ENCODE measurements around the gene TUBB.
A peak's percentile ranks its signal among the peaks of the same experiment; 100 is the strongest.
"Not testable (repeated sequence)": the region's sequence is repeated elsewhere in the genome, so short reads cannot be mapped to it uniquely, and the experiment has no call there.

The TUBB gene

GRCh38 chr6:30741063-30741779 is 21.1 kb downstream of the TUBB start:
- DNase-seq, result peak; percentile 67

DNA sequence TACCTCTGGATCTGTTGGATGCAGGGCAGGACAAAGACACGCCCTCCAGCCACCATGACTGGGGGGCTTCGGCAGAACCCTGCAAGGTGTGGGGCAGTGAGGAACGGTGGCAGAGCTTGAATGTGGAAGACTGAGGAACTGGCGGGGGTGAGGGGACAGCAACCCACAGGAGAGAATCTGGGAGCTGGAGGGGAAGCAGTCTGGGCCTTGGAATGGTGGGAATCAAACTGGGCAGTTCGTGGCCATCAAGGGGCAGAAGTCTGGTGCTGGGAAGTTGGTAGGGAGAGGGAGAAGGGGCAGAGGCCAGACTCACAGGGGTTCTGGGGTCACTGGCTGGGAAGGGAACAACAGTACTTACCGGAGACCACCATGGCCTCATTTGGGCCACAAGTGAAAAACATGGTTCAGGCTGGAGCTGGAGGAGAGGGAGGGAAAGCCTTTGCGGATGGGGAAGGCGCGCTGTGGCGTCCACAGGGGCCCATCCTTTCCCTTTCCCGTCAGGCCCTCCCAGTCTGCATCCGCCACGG is 21.7 kb downstream of the TUBB start:
- DNase-seq, result no peak

DNA sequence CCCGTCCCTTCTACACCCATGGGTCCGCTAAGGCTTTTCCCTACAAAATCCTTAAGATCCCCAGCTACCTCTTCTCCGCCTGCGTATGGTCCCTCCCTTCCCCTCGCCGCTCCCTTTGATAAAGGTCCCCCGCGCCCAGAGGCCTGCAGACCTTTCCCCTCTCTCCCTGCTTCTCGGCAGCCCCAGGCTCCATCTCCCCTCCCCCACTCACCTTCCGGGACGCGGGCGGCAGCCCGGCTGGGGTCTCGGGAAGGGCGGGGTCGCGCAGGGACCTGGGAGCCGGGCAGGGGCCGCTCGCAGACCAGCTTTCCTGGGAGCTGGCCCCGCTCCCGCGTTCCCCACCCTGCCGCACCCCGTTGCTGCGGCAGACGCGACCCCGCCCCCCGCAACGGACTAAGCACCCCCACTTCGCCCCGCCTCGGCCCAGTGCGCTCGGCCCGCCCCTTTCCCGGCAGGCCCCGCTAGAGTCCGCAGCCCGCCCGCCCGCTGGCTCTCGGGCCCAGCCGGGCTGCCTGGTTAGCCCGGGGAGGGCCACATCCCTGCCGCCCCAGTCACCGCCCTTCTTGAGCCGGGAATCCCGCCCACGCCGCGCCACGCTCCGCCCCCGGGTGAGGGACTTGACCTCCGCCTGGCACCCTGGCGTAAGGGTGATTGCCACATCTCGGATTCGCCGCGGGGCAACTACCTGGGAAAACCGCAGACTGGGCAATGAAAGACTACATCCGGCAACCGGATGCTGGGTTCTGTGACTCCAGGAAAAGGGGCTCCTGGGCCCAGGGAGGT is 22.4 kb downstream of the TUBB start, which contains the start of gene FLOT1:
Gene FLOT1 (minus strand): TSS at position 372 of the 783 bp plus-strand sequence. CDS start 498 bp downstream, outside the sequence.
- peak; percentile 96 for DNase-seq

- DNase-seq, result no peak
Measured at GRCh38 chr6:30743099-30744053, 23.2 kb downstream of the TUBB start.

GRCh38 chr6:30744054-30744805 is 24.1 kb downstream of the TUBB start, which contains the start of gene IER3:
Gene IER3, minus strand, starts transcription at chr6:30744547. Its CDS starts 29 bp downstream, at chr6:30744518.
- peak; percentile 96 for DNase-seq

DNA sequence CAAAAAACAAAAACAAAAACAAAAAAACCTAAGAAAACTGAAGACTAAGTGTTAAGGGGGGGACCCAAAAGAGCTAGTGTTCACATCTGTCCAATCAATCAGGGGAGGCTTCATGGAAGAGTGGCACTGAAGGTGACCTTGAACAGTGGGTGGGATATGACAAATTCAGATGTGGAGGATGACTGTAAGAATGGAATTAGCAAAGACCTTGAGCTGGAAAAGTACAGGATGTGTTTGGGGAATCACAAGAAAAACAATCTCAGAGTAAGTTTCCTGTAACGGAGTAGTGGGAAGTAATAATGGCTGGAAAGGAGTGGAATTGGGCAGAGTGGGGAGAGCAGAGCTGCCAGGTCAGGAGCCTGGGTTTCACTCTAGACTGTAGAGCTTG is 27.1 kb downstream of the TUBB start:
- peak; percentile 72 for DNase-seq

DNA sequence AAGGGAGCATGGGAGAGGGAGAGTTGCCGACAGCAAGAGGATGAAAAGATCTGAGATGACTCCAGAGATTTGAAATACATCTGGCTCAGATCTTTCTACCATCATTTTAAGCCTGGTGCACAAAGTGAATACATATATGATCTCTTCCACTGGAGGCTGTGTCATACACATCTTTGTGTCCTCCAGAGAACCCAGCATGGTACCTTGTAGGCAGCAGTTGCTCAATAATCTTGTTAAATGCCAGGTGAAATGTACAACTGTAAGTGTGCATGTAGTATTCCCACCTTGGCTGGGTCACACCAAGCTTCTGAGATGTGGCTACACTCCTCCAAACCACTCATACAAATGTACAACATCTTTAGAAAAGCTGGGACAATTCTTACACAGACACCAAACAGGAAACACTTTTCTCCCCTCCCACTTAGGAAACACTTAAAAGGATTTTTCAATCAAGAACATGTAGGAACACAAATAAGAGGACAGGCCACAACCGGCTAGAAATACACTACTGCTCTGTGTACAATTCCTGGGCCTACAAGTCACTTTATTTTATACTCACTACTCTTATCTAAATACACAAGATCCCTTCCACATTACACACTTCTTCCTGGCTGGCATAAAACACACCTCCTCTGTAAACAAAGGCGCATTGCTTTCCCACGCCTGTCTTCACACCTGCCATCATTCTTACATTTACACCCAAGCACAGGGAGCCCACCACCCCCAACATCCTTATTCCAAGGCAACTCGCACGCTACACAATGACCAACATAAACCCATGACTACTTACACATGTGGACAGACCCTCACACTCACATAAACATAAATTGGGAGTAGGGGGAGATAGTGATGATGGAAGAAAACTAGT is 28.0 kb downstream of the TUBB start:
- DNase-seq, result peak; percentile 42

DNA sequence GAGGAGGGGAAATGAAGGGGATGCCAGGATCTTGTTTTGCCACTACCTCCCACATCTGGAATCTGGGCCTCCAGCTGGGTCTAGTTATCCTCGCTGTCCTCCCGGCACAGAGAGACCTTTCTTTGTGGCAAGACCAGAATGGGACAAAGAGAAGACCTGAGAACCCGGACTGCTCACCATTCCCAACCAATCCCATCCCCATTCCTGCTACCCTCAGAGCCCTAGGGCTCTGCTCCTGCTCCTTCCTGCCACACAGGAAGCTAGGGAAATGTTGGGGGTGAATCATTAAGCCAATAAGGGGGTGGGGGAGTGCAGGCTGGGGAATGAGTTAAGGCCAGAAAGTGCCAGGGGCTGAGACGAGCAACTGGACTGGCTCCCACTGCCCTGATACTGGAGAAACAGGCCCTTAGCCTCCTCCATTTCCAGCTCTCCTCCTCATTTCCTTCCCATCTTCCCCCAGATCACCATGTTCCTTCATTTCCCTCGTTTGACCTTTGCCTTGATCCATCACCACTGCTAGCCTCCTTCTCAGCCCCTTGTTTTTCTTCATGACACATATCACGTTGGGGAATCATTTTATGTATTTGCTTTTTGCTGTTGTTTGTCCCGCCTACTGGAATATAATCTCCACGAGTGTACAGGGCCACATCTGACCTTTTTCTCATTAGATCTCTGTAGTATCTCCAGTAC is 28.8 kb downstream of the TUBB start:
- DNase-seq, result peak; percentile 92

DNA sequence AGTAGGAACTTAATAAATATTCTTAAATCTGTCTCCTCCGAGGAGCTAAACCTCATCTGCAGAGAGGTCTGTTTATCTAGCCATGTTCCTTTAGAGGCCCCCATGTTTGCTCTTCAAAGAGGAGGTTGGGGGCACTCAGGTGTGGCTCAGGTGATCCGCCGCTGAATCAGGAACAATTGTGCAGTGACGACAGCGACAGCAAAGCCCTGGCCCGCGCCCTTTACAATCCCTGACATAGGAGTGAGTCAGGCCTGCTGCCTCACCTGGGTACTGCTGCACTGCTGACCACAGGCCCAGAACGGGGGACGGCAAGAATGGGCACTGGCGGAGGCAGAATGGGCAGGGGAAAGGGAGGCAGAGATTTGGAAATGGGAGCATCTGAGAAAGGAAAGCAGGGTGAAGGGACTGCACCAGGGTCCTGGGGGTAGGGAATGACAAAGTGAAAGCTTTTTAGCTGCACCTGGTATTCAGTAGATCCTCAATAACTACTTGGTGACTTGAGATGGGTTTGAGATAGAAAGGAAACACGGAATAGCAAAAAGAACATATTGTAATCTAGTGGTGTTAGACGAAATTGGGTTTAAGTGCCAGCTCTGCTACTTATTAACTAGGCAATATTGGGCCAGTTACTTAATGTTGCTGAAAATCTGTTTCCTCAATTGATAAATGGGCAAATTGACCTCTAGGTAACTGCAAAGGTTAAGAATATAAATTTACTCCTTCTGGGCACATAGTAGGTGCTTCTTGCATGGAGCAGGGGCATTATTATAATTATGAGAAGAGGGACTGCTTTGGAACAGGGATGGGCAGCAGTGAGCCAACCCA is 29.6 kb downstream of the TUBB start:
- DNase-seq, result no peak

DNA sequence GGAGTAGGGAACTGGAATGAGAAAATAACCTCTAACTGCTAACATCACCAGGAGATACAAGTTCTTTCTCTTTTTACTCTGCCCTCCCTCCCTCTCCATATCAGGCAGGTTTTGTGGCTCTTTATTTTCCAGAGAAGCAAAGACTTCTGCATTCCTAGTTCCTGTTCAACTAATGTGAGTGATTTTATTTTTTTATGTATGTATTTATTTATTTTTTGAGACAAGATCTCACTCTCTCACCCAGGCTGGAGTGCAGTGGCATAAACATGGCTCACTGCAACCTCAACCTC is 30.2 kb downstream of the TUBB start:
- no peak for DNase-seq

DNA sequence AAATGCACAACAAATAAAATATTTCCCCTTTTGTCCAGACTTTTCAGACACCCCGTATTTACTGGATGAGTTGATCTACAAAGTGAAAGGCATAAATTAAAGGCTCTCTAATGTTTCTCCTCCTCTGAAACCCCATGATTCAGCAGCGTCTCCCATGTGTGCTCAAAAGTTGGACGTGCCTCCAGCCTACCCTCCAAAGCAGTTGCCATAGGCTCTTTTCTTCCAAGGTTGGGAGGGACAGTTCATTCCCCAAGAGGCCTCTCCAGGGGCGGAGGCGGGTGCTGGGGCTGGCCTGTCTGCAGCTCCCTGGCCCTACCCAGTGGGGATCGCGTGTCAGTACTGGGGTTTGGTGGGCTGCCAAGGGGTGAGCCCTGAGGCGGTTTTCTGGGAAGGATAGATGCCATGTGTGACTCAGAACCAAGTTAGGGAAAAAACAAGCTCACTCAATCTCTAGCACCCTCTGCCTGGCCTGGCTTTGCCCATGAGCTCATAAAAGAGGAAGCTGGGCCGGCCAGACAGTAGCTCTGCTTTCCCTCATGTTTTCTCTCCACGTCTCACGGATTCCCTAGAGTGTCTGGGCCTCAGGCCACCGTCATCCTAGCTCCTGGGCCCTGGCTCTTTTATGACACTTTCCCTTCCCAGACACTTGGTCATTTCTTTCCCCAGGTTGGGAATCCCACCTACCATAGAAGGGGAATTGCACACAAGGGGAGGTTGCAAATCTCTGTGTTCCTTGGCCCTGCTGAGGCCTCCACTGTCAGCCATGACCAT is 32.2 kb downstream of the TUBB start:
- peak; percentile 100 for DNase-seq

DNA sequence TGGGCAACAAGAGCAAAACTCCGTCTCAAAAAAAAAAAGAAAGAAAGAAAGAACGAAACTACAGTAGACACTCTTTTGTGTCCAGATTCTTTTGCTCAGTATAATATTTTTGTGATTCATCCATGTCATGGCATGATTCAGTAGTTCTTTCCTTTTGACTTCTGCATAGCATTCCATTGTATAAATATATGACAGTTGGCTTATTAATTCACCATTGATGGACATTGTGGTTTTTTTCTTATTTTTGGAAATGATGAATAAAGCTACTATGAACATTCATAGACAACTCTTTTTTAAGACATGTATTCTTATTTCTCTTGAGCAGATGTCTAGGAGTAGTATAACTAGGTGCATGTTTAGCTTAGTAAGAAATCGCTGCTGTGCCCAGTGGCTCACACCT is 34.5 kb downstream of the TUBB start:
- DNase-seq, result peak; percentile 96

DNA sequence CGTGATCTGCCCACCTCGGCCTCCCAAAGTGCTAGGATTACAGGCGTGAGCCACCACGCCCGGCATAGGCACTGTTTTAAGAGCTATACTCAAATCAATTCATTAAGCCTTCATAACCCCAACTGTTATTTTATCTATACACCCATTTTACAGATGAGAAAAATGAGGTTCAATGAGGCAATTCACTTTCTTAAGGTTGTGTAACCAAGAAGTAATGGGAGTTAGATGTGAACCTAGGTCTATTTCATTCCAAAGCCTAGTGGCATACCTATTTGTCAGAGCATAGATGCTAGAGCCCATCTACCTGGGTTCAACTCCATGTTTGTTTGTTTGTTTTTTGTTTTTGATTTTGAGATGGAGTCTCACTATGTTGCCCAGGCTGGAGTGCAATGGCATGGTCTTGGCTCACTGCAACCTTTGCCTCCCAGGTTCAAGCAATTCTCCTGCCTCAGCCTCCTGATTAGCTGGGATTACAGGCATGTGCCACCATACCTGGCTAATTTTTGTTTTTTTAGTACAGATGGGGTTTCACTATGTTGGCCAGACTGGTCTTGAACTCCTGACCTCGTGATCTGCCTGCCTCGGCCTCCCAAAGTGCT is 36.4 kb downstream of the TUBB start:
- DNase-seq, result not testable (repeated sequence)

DNA sequence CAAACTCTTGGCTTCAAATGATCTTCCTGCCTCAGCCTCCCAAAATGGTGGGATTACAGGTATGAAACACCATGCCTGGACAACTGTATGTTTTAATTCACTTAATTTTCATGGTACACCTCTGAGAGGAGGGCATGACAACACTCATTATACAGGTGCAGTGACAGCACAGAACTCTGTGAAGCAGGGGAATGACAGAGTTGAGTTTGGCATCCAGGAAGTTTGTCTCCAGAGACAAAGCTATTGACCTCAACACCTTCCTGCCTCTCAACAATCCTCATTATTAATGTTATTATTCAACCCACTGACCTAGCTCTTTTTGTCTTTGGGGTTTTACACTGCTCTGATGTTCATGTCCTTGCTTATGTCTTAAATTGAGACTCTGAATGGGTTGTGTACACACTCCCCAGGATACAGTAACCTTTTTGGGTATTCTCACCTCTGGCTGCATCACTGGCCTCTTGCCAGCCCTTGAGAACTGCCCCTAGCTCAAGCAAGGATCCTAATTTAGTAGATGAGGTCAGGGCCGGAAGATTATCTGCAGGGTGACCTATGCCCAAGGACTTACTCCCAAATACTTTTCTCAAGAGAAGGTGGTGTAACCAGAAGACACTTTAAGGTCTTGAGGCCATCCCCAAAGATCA is 37.2 kb downstream of the TUBB start:
- no peak for DNase-seq

GRCh38 chr6:30759575-30760239 is 39.6 kb downstream of the TUBB start:
- DNase-seq, result peak; percentile 100

DNA sequence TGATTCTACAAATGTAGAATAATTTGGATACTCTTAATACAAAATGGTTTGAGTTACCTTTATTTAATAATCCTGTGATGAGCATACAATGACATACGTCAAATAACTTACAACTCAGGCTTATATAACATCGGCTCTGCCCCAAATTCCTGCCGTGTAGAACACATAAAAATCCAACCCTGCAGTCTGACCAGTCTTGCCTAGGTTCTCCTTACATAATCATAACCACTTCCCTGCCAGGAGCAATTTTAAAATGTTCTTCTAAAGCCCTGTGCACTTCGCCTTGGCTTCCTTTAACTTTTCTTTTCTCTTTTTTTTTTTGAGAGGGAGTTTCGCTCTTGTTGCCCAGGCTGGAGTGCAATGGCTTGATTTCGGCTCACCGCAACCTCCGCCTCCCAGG is 40.4 kb downstream of the TUBB start:
- DNase-seq, result no peak
